Uterus (tissue), 4 donors: ENCODE measurements around the gene AGMO. TPM values are rescaled to one million over a fixed set of nuclear protein-coding genes. Genes with fewer than 3 reads are reported as not detected.

ENCODE experiments used
- DNase-seq, 2 donors: peaks; one replicate each; pipeline ENCODE4 v3.0.0-alpha.2; 2019 to 2020
- H3K27ac ChIP-seq, 2 donors: fragments of 200-600 bp; sonication (generic); 1 replicate in 1 of 2; 2 replicates in 1 of 2; pipeline ENCODE4 v1.5.1; 2016 to 2018
- H3K27me3 ChIP-seq, 2 donors: fragments of 200-600 bp; sonication (generic); one replicate each; pipeline ENCODE4 v1.5.1; 2018 to 2019; ENCODE audit warnings: control low read depth in 1 of 2
- H3K36me3 ChIP-seq, 2 donors: fragments of 200-600 bp; sonication (generic); one replicate each; pipeline ENCODE4 v1.5.1; 2019; ENCODE audit warnings: control low read depth in 1 of 2
- H3K4me1 ChIP-seq, 2 donors: fragments of 200-600 bp; sonication (generic); one replicate each; pipeline ENCODE4 v1.5.1; 2018 to 2019; ENCODE audit warnings: control low read depth in 1 of 2
- H3K4me3 ChIP-seq, 2 donors: fragments of 200-600 bp; sonication (generic); 1 replicate in 1 of 2; 2 replicates in 1 of 2; pipeline ENCODE4 v1.5.1; 2018 to 2019; ENCODE audit warnings: mild to moderate bottlenecking in 1 of 2
- H3K9me3 ChIP-seq, 2 donors: fragments of 200-600 bp; sonication (generic); one replicate each; pipeline ENCODE4 v1.5.1; 2019; ENCODE audit warnings: control low read depth in 1 of 2
- POLR2A ChIP-seq, 2 donors: fragments of 450-650 bp; IDR thresholded peaks; one replicate each; pipeline ENCODE4 v1.6.1; 2016; ENCODE audit warnings: antibody characterized with exemption in 2 of 2, mild to moderate bottlenecking in 1 of 2, moderate library complexity in 1 of 2
- intact Hi-C: fragments of 100-400 bp; cut with DNase I; formaldehyde crosslinking; loops from one replicate; pipeline ENCODE4 v1.15.1; 2023; ENCODE audit warnings: low total_unique reads
- total RNA-seq, 4 donors: library from RNA; depleted of rRNA in 3 of 4; stranded (reverse); fragments of >200 nt in 3 of 4; gene quantifications; one replicate each; pipeline versions ENCODE4 v1.1.0 to v1.2.4, GENCODE V29; 2014 to 2023
- TF ChIP-seq, protein P1 (sequence below), 4 experiments: fragments of 200-600 bp in 2 of 4; fragments of 450-650 bp in 2 of 4; sonication (generic) in 2 of 4; IDR thresholded peaks; one replicate each; pipeline ENCODE4 v1.5.1; 2016 to 2019; ENCODE audit warnings: antibody characterized with exemption in 4 of 4, mild to moderate bottlenecking in 2 of 4, moderate library complexity in 1 of 4
- donor health status: DM: yes; HTN: yes; CAD: no.

The AGMO gene
- total RNA-seq, 4 donors from 2014 or later: 0.24 to 1.5 TPM; not detected in 2

DNA sequence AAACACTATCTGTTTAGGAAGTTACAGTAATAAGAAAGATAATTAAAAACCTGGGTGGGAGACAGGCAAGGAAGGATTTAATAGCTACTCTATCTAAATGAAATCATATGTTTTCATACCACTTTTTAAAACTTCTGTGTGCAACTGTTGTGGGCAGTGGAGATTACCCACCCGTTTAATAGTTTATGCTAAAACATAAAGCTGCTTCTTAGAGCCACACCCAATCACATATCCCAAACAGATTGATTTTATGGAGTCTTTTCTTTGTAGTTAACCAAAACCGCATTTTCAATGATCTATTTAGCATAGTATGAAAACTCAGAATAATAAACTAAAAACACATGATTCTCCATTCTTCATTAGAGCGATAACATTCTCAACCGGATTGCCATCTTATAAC is 304.1 kb downstream of the AGMO start:
- Histone ChIP-seq H3K36me3 (no peaks in the 10 kb centered on the region), H3K9me3 (no peaks in the 10 kb centered on the region), H3K27ac (no peak overlapping the region), H3K4me1 (no peaks in the 10 kb centered on the region), H3K27me3 (no peaks in the 10 kb centered on the region), H3K4me3 (no peak overlapping the region)
- TF ChIP-seq, protein P1, sequence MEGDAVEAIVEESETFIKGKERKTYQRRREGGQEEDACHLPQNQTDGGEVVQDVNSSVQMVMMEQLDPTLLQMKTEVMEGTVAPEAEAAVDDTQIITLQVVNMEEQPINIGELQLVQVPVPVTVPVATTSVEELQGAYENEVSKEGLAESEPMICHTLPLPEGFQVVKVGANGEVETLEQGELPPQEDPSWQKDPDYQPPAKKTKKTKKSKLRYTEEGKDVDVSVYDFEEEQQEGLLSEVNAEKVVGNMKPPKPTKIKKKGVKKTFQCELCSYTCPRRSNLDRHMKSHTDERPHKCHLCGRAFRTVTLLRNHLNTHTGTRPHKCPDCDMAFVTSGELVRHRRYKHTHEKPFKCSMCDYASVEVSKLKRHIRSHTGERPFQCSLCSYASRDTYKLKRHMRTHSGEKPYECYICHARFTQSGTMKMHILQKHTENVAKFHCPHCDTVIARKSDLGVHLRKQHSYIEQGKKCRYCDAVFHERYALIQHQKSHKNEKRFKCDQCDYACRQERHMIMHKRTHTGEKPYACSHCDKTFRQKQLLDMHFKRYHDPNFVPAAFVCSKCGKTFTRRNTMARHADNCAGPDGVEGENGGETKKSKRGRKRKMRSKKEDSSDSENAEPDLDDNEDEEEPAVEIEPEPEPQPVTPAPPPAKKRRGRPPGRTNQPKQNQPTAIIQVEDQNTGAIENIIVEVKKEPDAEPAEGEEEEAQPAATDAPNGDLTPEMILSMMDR (IDR thresholded peaks at IDR 0.05): no peak
- no peak for TF ChIP-seq POLR2A (IDR thresholded peaks at IDR 0.05)
- no peak for DNase-seq
- intact Hi-C loops: no loop called here

DNA sequence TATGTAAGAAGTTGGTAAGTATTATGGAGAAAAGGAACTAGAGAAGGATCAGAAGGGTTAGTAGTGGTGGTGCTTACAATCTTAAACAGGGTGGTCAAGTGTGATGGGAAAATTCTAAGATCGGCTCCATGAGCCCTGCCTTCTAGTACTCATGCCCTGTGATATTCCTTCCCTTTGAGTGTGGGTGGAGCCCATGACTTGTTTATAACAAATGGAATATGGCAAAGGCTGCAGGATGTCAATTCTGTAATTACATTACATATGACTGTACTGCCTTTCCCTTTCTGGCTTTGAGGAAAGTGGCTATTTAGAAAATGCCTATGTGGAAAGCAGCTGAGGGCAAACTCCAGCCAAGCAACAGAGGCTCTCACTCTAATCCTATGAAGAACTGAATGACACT is 309.6 kb downstream of the AGMO start:
- intact Hi-C loops: no loop called here

DNA sequence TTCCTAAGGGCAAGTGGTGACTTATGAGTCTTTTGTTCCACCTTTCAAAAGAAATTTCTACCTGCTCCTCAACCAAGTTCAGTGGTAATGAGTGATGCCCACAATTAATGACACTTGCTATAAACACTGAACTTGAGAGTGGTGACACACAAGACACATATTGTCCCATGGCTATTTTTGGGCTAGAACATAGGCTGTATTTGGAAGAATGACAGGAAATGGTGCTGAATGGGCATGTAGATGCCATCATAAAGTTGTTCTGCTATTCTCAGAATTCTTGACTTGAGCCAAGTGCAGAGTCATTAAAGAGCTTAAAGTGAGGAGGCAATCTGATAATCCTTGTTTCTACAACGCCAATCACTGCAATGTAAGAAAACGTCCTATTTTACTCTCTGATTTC is 313.3 kb downstream of the AGMO start:
- no peak for DNase-seq
- intact Hi-C loops: no loop called here
- Histone ChIP-seq H3K4me3 (no peak overlapping the region), H3K27me3 (no peaks in the 10 kb centered on the region), H3K4me1 (no peaks in the 10 kb centered on the region), H3K36me3 (no peaks in the 10 kb centered on the region), H3K27ac (no peak overlapping the region), H3K9me3 (no peaks in the 10 kb centered on the region)
- no peak for TF ChIP-seq POLR2A (IDR thresholded peaks at IDR 0.05)
- TF ChIP-seq, protein P1 (IDR thresholded peaks at IDR 0.05): no peak

More for the DNA sequence above, 309.6 kb downstream of the AGMO start:
- H3K27me3 ChIP-seq: no peaks in the 10 kb centered on the region
- no peak for DNase-seq
- no peak overlapping the region for H3K27ac ChIP-seq
- H3K36me3 ChIP-seq: no peaks in the 10 kb centered on the region
- TF ChIP-seq, protein P1 (IDR thresholded peaks at IDR 0.05): no peak
- no peak for TF ChIP-seq POLR2A (IDR thresholded peaks at IDR 0.05)
- H3K4me1 ChIP-seq: no peaks in the 10 kb centered on the region
- no peaks in the 10 kb centered on the region for H3K9me3 ChIP-seq
- no peak overlapping the region for H3K4me3 ChIP-seq

DNA sequence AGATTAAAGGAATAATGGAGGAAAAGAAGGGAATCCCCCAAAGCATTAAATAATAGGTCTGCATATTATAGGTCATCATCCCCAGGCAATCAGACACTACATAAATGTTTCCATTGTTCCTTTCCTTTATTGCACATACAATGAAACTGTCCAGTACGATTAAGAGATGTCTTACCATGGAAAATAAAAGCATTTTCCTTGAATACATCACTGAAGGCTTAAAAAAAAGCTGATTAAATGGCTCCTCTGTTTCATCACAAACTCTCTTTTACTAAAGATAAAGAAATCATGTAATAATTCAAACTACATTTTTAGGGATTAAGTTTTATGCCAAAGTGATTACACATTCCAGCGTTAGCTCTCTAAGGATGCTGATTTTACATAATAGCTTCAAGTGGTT is 316.0 kb downstream of the AGMO start:
- Histone ChIP-seq H3K4me3 (no peak overlapping the region), H3K9me3 (no peaks in the 10 kb centered on the region), H3K4me1 (no peaks in the 10 kb centered on the region), H3K36me3 (no peaks in the 10 kb centered on the region), H3K27ac (no peak overlapping the region), H3K27me3 (no peaks in the 10 kb centered on the region)
- DNase-seq: no peak
- intact Hi-C loops: no loop called here
- TF ChIP-seq, protein P1 (IDR thresholded peaks at IDR 0.05): no peak
- TF ChIP-seq POLR2A (IDR thresholded peaks at IDR 0.05): no peak

DNA sequence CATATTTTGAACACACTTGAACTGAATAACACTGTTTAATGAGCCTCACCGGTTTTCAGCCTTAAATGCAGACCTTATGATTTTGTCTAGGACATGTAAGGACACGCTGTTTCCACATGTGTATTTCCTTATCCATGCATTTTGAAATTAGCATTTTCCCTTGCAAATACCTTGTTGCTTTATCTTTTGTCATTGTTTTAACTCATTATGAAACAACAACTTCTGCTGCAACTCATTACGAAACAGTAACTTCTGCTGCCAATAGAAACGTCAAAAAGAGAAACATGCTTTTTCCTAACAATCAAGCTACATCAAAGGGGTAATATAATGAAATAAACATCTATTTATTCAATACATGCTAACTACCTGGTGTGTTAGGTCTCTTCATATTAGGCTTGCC is 322.0 kb downstream of the AGMO start:
- Histone ChIP-seq H3K36me3 (no peaks in the 10 kb centered on the region), H3K4me3 (no peak overlapping the region), H3K27ac (no peak overlapping the region), H3K27me3 (no peaks in the 10 kb centered on the region), H3K9me3 (no peaks in the 10 kb centered on the region), H3K4me1 (no peaks in the 10 kb centered on the region)
- intact Hi-C loops: no loop called here
- TF ChIP-seq, protein P1 (IDR thresholded peaks at IDR 0.05): no peak
- no peak for TF ChIP-seq POLR2A (IDR thresholded peaks at IDR 0.05)
- DNase-seq: no peak
